ENCODE data around the gene NEDD4L.

- no peak for TF ChIP-seq NFYA (IDR thresholded peaks at IDR 0.05; ENCODE audit: borderline replicate concordance, low read depth, low read length)
- no peak for TF ChIP-seq ZBTB33 (IDR thresholded peaks at IDR 0.05)
- no peak for TF ChIP-seq KLF5 (IDR thresholded peaks at IDR 0.05; ENCODE audit: partially characterized antibody)
- no peak for TF ChIP-seq SREBF2 (IDR thresholded peaks at IDR 0.05; ENCODE audit: low read length)
- no peak for TF ChIP-seq ASH2L (IDR thresholded peaks at IDR 0.05; ENCODE audit: borderline replicate concordance, low read depth)
- TF ChIP-seq MAX (IDR thresholded peaks at IDR 0.05; ENCODE audit: low read depth, low read length) = no peak
- TF ChIP-seq CTCF (IDR thresholded peaks at IDR 0.05 in 2 of 3, conservative IDR thresholded peaks at IDR 0.05 in 1 of 3; ENCODE audit: control insufficient read depth in 2 of 3, extremely low read depth in 1 of 3, insufficient read depth in 1 of 3, low read depth in 3 of 3, low read length in 3 of 3) = no peak
- no peak for TF ChIP-seq SIN3A (IDR thresholded peaks at IDR 0.05; ENCODE audit: low read depth, low read length)
- TF ChIP-seq POLR2A (IDR thresholded peaks at IDR 0.05; ENCODE audit: low read depth, low read length) = no peak
Observed at GRCh38 chr18:58232668-58233067, 188.6 kb downstream of the NEDD4L start.
